Measurements from ENCODE around the gene TMUB2.

The TMUB2 gene

GRCh38 chr17:44176671-44177501, 9.9 kb upstream of the TMUB2 start:
- DNase-seq: no peak

GRCh38 chr17:44177640-44178039, 9.1 kb upstream of the TMUB2 start:
- DNase-seq: no peak

GRCh38 chr17:44178133-44178532, 8.6 kb upstream of the TMUB2 start:
- DNase-seq: no peak

- no peak for DNase-seq
Measured at GRCh38 chr17:44183024-44183423, 3.7 kb upstream of the TMUB2 start.

GRCh38 chr17:44184212-44184810, 2.5 kb upstream of the TMUB2 start:
- no peak for DNase-seq

GRCh38 chr17:44187131-44187899, 543 bp downstream of the TMUB2 start:
- peak; percentile 30 for DNase-seq

- no peak for DNase-seq
Measured at GRCh38 chr17:44188576-44189403, 2.0 kb downstream of the TMUB2 start.

- no peak for DNase-seq
Measured at GRCh38 chr17:44190481-44190880, 3.7 kb downstream of the TMUB2 start.

- no peak for DNase-seq
Measured at GRCh38 chr17:44191369-44191768, 4.6 kb downstream of the TMUB2 start.

GRCh38 chr17:44191941-44192496, 5.2 kb downstream of the TMUB2 start:
- no peak for DNase-seq

- no peak for DNase-seq
Measured at GRCh38 chr17:44192750-44193149, 6.0 kb downstream of the TMUB2 start.

- DNase-seq: no peak
Measured at GRCh38 chr17:44193326-44194084, 6.7 kb downstream of the TMUB2 start.

GRCh38 chr17:44197107-44197506, 10.3 kb downstream of the TMUB2 start:
- no peak for DNase-seq

- DNase-seq: peak; percentile 75
Measured at GRCh38 chr17:44197980-44198720, 11.4 kb downstream of the TMUB2 start.

GRCh38 chr17:44198721-44199552, 12.2 kb downstream of the TMUB2 start:
- peak; percentile 67 for DNase-seq

GRCh38 chr17:44199553-44200477, 13.0 kb downstream of the TMUB2 start, which contains the start of gene ATXN7L3:
ATXN7L3 (minus strand) TSS chr17:44199884; CDS start chr17:44198070, 1,814 bp downstream.
- peak; percentile 99 for DNase-seq

GRCh38 chr17:44200478-44201155, 13.8 kb downstream of the TMUB2 start:
- DNase-seq: no peak

GRCh38 chr17:44202756-44203155, 16.0 kb downstream of the TMUB2 start:
- DNase-seq: no peak

Measured in fibroblast of skin of right quadriceps (primary cell).